Measurements from ENCODE around the gene PAX5. TPM values are rescaled to one million over a fixed set of nuclear protein-coding genes. Genes with fewer than 3 reads are reported as not detected.

Gene PAX5
- polyA plus RNA-seq, 1 donor from 2014 or later = not detected

GRCh38 chr9:37029776-37030610 lies 4.1 kb downstream of the PAX5 start:
- Histone ChIP-seq H4K20me1 (ENCODE audit: insufficient read depth) (no peaks in the 10 kb centered on the region), H3K27ac (ENCODE audit: low read length) (no peak overlapping the region), H3K27me3 (ENCODE audit: insufficient read depth, low read depth, low read length) (peaks cover 100% of the 10 kb centered on the region), H3K9me2 (ENCODE audit: insufficient read depth, low read length) (no peaks in the 10 kb centered on the region), H3K36me3 (ENCODE audit: insufficient read depth, low read length) (no peaks in the 10 kb centered on the region), H3K9ac (ENCODE audit: low read length) (no peak overlapping the region), H3K4me3 (ENCODE audit: low read length) (no peak overlapping the region), H3K79me2 (replicated peaks; ENCODE audit: insufficient read depth, low read length) (no peaks in the 10 kb centered on the region), H3K9me3 (ENCODE audit: low read length) (no peaks in the 10 kb centered on the region), H3F3A (ENCODE audit: insufficient read depth, low read length, poor library complexity, severe bottlenecking) (no peaks in the 10 kb centered on the region), H3K4me2 (ENCODE audit: low read length) (no peak overlapping the region), H2AFZ (ENCODE audit: low read depth, low read length) (no peak overlapping the region)
- TF ChIP-seq POLR2AphosphoS5 (IDR thresholded peaks at IDR 0.05) (no peak), EZH2 (IDR thresholded peaks at IDR 0.05; ENCODE audit: borderline replicate concordance, insufficient read depth, low read length, poor library complexity, severe bottlenecking) (peak; percentile 51), RAD21 (conservative IDR thresholded peaks at IDR 0.05) (no peak), TAF1 (IDR thresholded peaks at IDR 0.05; ENCODE audit: low read depth) (no peak), REST (IDR thresholded peaks at IDR 0.05; ENCODE audit: borderline replicate concordance) (no peak)

- Histone ChIP-seq H3F3A (ENCODE audit: insufficient read depth, low read length, poor library complexity, severe bottlenecking) (no peaks in the 10 kb centered on the region), H3K36me3 (ENCODE audit: insufficient read depth, low read length) (no peaks in the 10 kb centered on the region), H3K27me3 (ENCODE audit: insufficient read depth, low read depth, low read length) (peaks cover 100% of the 10 kb centered on the region), H4K20me1 (ENCODE audit: insufficient read depth) (no peaks in the 10 kb centered on the region), H3K27ac (ENCODE audit: low read length) (no peak overlapping the region), H3K9ac (ENCODE audit: low read length) (no peak overlapping the region), H3K4me3 (ENCODE audit: low read length) (peak overlapping the region; percentile 16), H3K4me2 (ENCODE audit: low read length) (no peak overlapping the region), H3K9me2 (ENCODE audit: insufficient read depth, low read length) (no peaks in the 10 kb centered on the region), H3K9me3 (ENCODE audit: low read length) (no peaks in the 10 kb centered on the region), H2AFZ (ENCODE audit: low read depth, low read length) (no peak overlapping the region), H3K79me2 (replicated peaks; ENCODE audit: insufficient read depth, low read length) (no peaks in the 10 kb centered on the region)
- no peak for TF ChIP-seq RAD21 (conservative IDR thresholded peaks at IDR 0.05)
- TF ChIP-seq EP300 (conservative IDR thresholded peaks at IDR 0.05; ENCODE audit: poor library complexity, severe bottlenecking) = no peak
- no peak for TF ChIP-seq SMC3 (conservative IDR thresholded peaks at IDR 0.05; ENCODE audit: poor library complexity)
- no peak for TF ChIP-seq EZH2 (IDR thresholded peaks at IDR 0.05; ENCODE audit: borderline replicate concordance, insufficient read depth, low read length, poor library complexity, severe bottlenecking)
- no peak for TF ChIP-seq TAF1 (IDR thresholded peaks at IDR 0.05; ENCODE audit: low read depth)
- TF ChIP-seq MXI1 (conservative IDR thresholded peaks at IDR 0.05; ENCODE audit: poor library complexity, severe bottlenecking) = no peak
- no peak for TF ChIP-seq REST (IDR thresholded peaks at IDR 0.05; ENCODE audit: borderline replicate concordance)
- TF ChIP-seq POLR2AphosphoS5 (IDR thresholded peaks at IDR 0.05) = no peak
- TF ChIP-seq CTCF (IDR thresholded peaks at IDR 0.05; ENCODE audit: poor library complexity, severe bottlenecking) = no peak
Measured at GRCh38 chr9:37029304-37029775, 4.7 kb downstream of the PAX5 start.
